ENCODE measurements around the gene BBS4. TPM values are rescaled to one million over a fixed set of nuclear protein-coding genes. Genes with fewer than 3 reads are reported as not detected.

Gene BBS4
- total and polyA plus RNA-seq, 9 of the 15 experiments (the other 6 are each of a cell fraction or from before 2014, with no cell fraction given): 25.1 to 80.7 (median 38.9) TPM

- TF ChIP-seq E2F8 (IDR thresholded peaks at IDR 0.05; ENCODE audit: low read depth, partially characterized antibody): no peak
Measured at GRCh38 chr15:72737061-72737460, 51.1 kb downstream of the BBS4 start (continued).

- ChIA-PET POLR2A (no interaction called here), CTCF (ENCODE audit: low intra/inter-chr PET ratio) (no interaction called here)
- Histone ChIP-seq H2AFZ (ENCODE audit: low read depth, low read length) (no peak overlapping the region), H3K9ac (ENCODE audit: insufficient read depth in 1 of 2, low read depth in 2 of 2, low read length in 2 of 2) (no peak overlapping the region), H4K20me1 (replicated peaks; ENCODE audit: control insufficient read depth, insufficient read depth, low read length) (no peaks in the 10 kb centered on the region), H3K4me2 (ENCODE audit: insufficient read depth, low read length) (no peak overlapping the region), H3K79me2 (ENCODE audit: control insufficient read depth, insufficient read depth, low read length) (no peaks in the 10 kb centered on the region), H3K27me3 (ENCODE audit: control insufficient read depth in 2 of 2, insufficient read depth in 2 of 2, low read length in 2 of 2) (no peaks in the 10 kb centered on the region), H3K27ac (ENCODE audit: extremely low read depth, low read depth, low read length) (no peak overlapping the region), H3K9me1 (ENCODE audit: control insufficient read depth, insufficient read depth, low read length) (no peaks in the 10 kb centered on the region), H3K4me1 (replicated peaks in 1 of 2; ENCODE audit: control insufficient read depth in 2 of 2, insufficient read depth in 2 of 2, low read length in 2 of 2) (peaks cover 0 to 3% of the 10 kb centered on the region in 2 experiments; a peak in 3 of 5 replicates), H3K36me3 (ENCODE audit: control insufficient read depth, insufficient read depth, low read length) (peaks cover 56% of the 10 kb centered on the region), H3K9me3 (replicated peaks; ENCODE audit: control insufficient read depth, insufficient read depth, low read depth, low read length) (no peaks in the 10 kb centered on the region), H3K4me3 (no peak overlapping the region)
- DNase-seq (ENCODE audit: extremely low read depth in 1 of 4, low spot score in 3 of 4) (no peak), ATAC-seq (no peak), FAIRE-seq (no peak)
- WGBS (ENCODE audit: insufficient coverage, low coverage, missing lambda C conversion rate): 88% methylated on average over 1 of the region's 1 CpG
- no TSS peak for BruUV-seq (replicated peaks)
- peak; percentile 35; the same call in 1 of the 2 replicates for TF ChIP-seq MAFK (IDR thresholded peaks at IDR 0.05; ENCODE audit: low read length)
- peak; percentile 37 for TF ChIP-seq MAFF (IDR thresholded peaks at IDR 0.05; ENCODE audit: low read length)
- TF ChIP-seq ZNF316 (IDR thresholded peaks at IDR 0.05): peak; percentile 70
- TF ChIP-seq SRSF3 (IDR thresholded peaks at IDR 0.05; ENCODE audit: insufficient read depth, low read length): no peak
- no peak for TF ChIP-seq SMARCA5 (IDR thresholded peaks at IDR 0.05)
- peak; percentile 61 for TF ChIP-seq C11orf30 (IDR thresholded peaks at IDR 0.05; ENCODE audit: low read depth)
- intact Hi-C loops (cut with micrococcal nuclease) (no loop called here), in situ Hi-C loops (cut with MboI) (no loop called here)
Measured at GRCh38 chr15:72737723-72738122, 51.7 kb downstream of the BBS4 start.

Measured in K562 (cell line).